ENCODE results near the gene SSBP3. TPM values are rescaled to one million over a fixed set of nuclear protein-coding genes. Genes with fewer than 3 reads are reported as not detected.

Gene SSBP3
- total RNA-seq, 2 donors from 2014 or later = 59.0 to 92.1 TPM

DNA sequence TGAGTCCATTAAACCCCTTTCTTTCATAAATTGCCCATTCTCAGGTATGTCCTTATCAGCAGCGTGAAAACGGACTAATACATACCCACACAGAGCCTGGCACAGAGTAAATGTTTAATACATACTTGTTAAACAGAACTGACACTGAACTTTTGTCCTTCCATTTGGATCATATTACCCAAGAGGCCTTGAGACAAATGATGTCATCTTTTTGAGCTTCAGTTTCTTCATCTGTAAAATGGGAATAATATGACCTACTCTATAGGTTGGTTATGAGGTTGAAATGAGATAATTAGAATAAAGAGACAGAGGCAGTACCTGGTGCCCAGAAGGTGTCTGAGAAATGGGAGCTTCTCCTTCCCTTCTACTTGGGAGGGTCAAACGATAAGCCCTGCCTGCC is 220.1 kb downstream of the SSBP3 start:
- Mint-ChIP-seq H3K9me3 (no peaks in the 10 kb centered on the region), H3K4me3 (no peak overlapping the region), H3K36me3 (no peaks in the 10 kb centered on the region), H3K27ac (no peak overlapping the region), H3K4me1 (ENCODE audit: low read depth in 2 of 2) (peaks cover 0 to 6% of the 10 kb centered on the region in 2 donors), H3K27me3 (no peaks in the 10 kb centered on the region)
- DNase-seq (ENCODE audit: low spot score) (no peak), ATAC-seq (no peak)

- H3K4me3 Mint-ChIP-seq = no peak overlapping the region
- no peak overlapping the region for H3K27ac Mint-ChIP-seq
- H3K36me3 Mint-ChIP-seq = no peaks in the 10 kb centered on the region
- DNase-seq (ENCODE audit: low spot score) = no peak
- no peaks in the 10 kb centered on the region for H3K9me3 Mint-ChIP-seq
- peaks cover 0 to 6% of the 10 kb centered on the region in 2 donors for H3K4me1 Mint-ChIP-seq (ENCODE audit: low read depth in 2 of 2)
- H3K27me3 Mint-ChIP-seq = no peaks in the 10 kb centered on the region
- no peak for ATAC-seq
These were observed 225.4 kb downstream of the SSBP3 start for GRCh38 chr1:54180701-54181360.

- no peak overlapping the region for H3K4me3 Mint-ChIP-seq
- H3K27ac Mint-ChIP-seq = no peak overlapping the region
- no peaks in the 10 kb centered on the region for H3K27me3 Mint-ChIP-seq
- H3K9me3 Mint-ChIP-seq = no peaks in the 10 kb centered on the region
- no peaks in the 10 kb centered on the region for H3K36me3 Mint-ChIP-seq
- peaks cover 0 to 6% of the 10 kb centered on the region in 2 donors for H3K4me1 Mint-ChIP-seq (ENCODE audit: low read depth in 2 of 2)
- no peak for DNase-seq (ENCODE audit: low spot score)
- ATAC-seq = peak in 1 of 2 donors; percentile 4
These were observed 227.7 kb downstream of the SSBP3 start for GRCh38 chr1:54178296-54179070.

DNA sequence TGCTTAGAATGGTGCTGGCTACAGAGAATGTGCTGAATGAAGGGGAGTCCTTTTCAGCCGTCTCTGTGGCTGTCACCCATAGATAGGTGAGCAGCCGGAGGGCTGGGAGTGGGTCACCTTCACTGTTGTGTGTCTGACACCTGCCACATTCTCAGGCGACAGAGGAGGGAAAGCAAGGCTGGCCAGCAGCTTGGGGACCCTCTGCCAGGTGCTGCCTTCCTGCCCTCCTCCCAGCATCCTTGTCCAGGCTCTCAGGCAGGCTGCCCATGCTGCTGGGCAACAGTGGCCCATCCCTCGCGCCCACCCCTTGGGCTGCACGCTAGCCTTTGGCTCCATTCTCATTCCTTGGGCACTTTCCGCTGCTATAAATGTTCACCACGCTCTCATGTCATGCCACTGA is 228.5 kb downstream of the SSBP3 start:
- DNase-seq (ENCODE audit: low spot score) (no peak), ATAC-seq (no peak)
- no peaks in the 10 kb centered on the region for H3K9me3 Mint-ChIP-seq
- peaks cover 0 to 6% of the 10 kb centered on the region in 2 donors for H3K4me1 Mint-ChIP-seq (ENCODE audit: low read depth in 2 of 2)
- no peaks in the 10 kb centered on the region for H3K27me3 Mint-ChIP-seq
- H3K27ac Mint-ChIP-seq = no peak overlapping the region
- H3K4me3 Mint-ChIP-seq = no peak overlapping the region
- no peaks in the 10 kb centered on the region for H3K36me3 Mint-ChIP-seq

DNA sequence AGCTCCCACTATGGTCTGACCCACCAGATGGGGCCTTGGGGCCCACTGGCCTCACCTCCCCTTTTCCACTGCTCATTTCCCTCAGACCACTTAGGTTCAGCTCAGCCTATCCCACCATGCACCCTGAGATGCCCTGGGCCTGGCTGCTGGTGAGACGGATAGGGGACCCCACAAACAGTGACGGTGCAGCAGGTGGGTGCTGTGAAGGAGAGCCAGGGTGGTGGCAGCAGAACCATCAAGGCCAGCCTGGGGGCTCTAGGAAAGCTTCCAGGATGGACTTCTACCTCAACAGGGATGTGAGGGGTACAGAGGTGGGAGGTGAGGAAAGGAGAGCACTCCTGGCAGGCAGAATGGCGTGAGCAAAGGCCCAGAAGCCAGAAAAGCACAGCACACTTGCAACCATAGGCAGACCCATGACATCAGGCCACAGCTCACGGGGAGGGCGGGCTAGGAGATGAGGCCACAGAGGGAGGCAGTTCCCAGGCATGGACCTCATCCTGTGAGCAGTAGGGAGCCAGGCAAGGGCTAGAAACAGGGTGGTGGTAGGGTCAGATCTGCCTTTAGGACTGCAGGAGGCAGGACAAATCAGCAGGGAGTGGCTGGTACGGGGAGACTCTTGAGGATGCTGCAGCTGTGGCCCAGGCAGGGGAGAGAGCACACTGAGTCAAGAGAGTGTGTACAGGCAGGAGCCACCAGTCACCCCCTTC is 229.4 kb downstream of the SSBP3 start:
- Mint-ChIP-seq H3K4me3 (no peak overlapping the region), H3K27ac (no peak overlapping the region), H3K9me3 (no peaks in the 10 kb centered on the region), H3K4me1 (ENCODE audit: low read depth in 2 of 2) (peaks cover 0 to 5% of the 10 kb centered on the region in 2 donors), H3K36me3 (no peaks in the 10 kb centered on the region), H3K27me3 (no peaks in the 10 kb centered on the region)
- ATAC-seq (no peak), DNase-seq (ENCODE audit: low spot score) (no peak)

Other genes with a start within 250 kb of the SSBP3 start
- gene CYB5RL, start 206.4 kb downstream of the SSBP3 start, total RNA-seq = 10 to 100 TPM in 1 of 2 donors, 1 to 10 TPM in 1; 7.1 to 12.0 TPM
- 100 to 1,000 TPM; 109 to 158 TPM for gene MRPL37, start 206.2 kb downstream of the SSBP3 start, total RNA-seq
- under 1 TPM; 0.33 to 0.52 TPM for gene ACOT11, start 141.8 kb upstream of the SSBP3 start, total RNA-seq
- not detected for gene FAM151A, start 217.1 kb upstream of the SSBP3 start, total RNA-seq
- gene MROH7, start 235.4 kb upstream of the SSBP3 start, total RNA-seq = under 1 TPM in 1 of 2 donors, not detected in 1; 0.84 TPM

Data from natural killer cell treated with Interleukin-12 subunit alpha and Interleukin-12 subunit beta and Interleukin-15 and Interleukin-18, amount 100 ng/mL, for 72 hours (primary cell).